ENCODE results near the gene MAD1L1. TPM values are rescaled to one million over a fixed set of nuclear protein-coding genes. Genes with fewer than 3 reads are reported as not detected.

Gene MAD1L1
- total and polyA plus RNA-seq, 2 donors (not counting 3 experiments of a cell fraction or from before 2014, with no cell fraction given): 34.1 to 42.3 TPM

- no peak for FAIRE-seq
- H4K20me1 ChIP-seq (replicated peaks; ENCODE audit: control insufficient read depth, extremely low read depth, insufficient read depth, low read length): no peaks in the 10 kb centered on the region
- no peak overlapping the region for H3K4me3 ChIP-seq (replicated peaks in 1 of 3; ENCODE audit: insufficient read depth in 1 of 3, low read depth in 1 of 3, low read length in 3 of 3)
- H3K27ac ChIP-seq (ENCODE audit: insufficient read depth, low read depth, low read length): no peak overlapping the region
- no peaks in the 10 kb centered on the region for H3K4me1 ChIP-seq (ENCODE audit: control insufficient read depth, extremely low read depth, insufficient read depth, low read length)
- H3K36me3 ChIP-seq (ENCODE audit: control insufficient read depth in 2 of 2, extremely low read depth in 1 of 2, insufficient read depth in 2 of 2, low read length in 2 of 2): no peaks in the 10 kb centered on the region
- no peaks in the 10 kb centered on the region for H3K9me1 ChIP-seq (replicated peaks; ENCODE audit: control insufficient read depth, extremely low read depth, insufficient read depth, low read length)
- no peaks in the 10 kb centered on the region for H3K9me3 ChIP-seq (replicated peaks; ENCODE audit: control insufficient read depth, insufficient read depth, low read length)
- intact Hi-C loops (cut with micrococcal nuclease) (no loop called here), dilution Hi-C loops (cut with MboI; ENCODE audit: extremely low pct_ligation_motif_present, low sequenced_read_pairs) (no loop called here)
- H3K4me2 ChIP-seq (ENCODE audit: insufficient read depth, low read length): no peak overlapping the region
- no TSS peak for BruUV-seq (replicated peaks)
- H3K79me2 ChIP-seq (ENCODE audit: control insufficient read depth, insufficient read depth, low read length): no peaks in the 10 kb centered on the region
- no peak for TF ChIP-seq POLR2AphosphoS5 (IDR thresholded peaks at IDR 0.05; ENCODE audit: insufficient read depth, low read depth, low read length)
- no peak for TF ChIP-seq GATA2 (IDR thresholded peaks at IDR 0.05; ENCODE audit: insufficient read depth, insufficient read length, low read depth, low read length)
- no peak for TF ChIP-seq FOS (IDR thresholded peaks at IDR 0.05; ENCODE audit: borderline replicate concordance, insufficient read depth, low read length)
- no peak for TF ChIP-seq EZH2 (IDR thresholded peaks at IDR 0.05; ENCODE audit: borderline replicate concordance, low read depth, low read length, severe bottlenecking)
- TF ChIP-seq MAX (IDR thresholded peaks at IDR 0.05; ENCODE audit: insufficient read depth, insufficient read length): no peak
- no peak for TF ChIP-seq MYC (IDR thresholded peaks at IDR 0.05; ENCODE audit: low read depth, low read length)
- no peak for TF ChIP-seq CTCF (IDR thresholded peaks at IDR 0.05; ENCODE audit: extremely low read depth in 1 of 2, insufficient read depth in 1 of 2, low read depth in 1 of 2, low read length in 2 of 2)
- no peak for TF ChIP-seq JUN (IDR thresholded peaks at IDR 0.05; ENCODE audit: borderline replicate concordance, insufficient read depth, insufficient read length, low read depth)
- TF ChIP-seq POLR2A (IDR thresholded peaks at IDR 0.05; ENCODE audit: low read depth, low read length): no peak
- no peak for DNase-seq (ENCODE audit: low read depth, low spot score)
- POLR2A ChIA-PET: no interaction called here
- CTCF ChIA-PET: no interaction called here
- H2AFZ ChIP-seq (ENCODE audit: low read depth, low read length): no peak overlapping the region
- H3K27me3 ChIP-seq (ENCODE audit: control insufficient read depth in 2 of 2, insufficient read depth in 2 of 2, low read length in 2 of 2): no peaks in the 10 kb centered on the region
- H3K9ac ChIP-seq (replicated peaks; ENCODE audit: extremely low read depth, insufficient read depth, low read length): no peak overlapping the region
Observed at GRCh38 chr7:2151801-2152612, 80.7 kb downstream of the MAD1L1 start.
